ENCODE results near the gene CACNA1C.

The CACNA1C gene

DNA sequence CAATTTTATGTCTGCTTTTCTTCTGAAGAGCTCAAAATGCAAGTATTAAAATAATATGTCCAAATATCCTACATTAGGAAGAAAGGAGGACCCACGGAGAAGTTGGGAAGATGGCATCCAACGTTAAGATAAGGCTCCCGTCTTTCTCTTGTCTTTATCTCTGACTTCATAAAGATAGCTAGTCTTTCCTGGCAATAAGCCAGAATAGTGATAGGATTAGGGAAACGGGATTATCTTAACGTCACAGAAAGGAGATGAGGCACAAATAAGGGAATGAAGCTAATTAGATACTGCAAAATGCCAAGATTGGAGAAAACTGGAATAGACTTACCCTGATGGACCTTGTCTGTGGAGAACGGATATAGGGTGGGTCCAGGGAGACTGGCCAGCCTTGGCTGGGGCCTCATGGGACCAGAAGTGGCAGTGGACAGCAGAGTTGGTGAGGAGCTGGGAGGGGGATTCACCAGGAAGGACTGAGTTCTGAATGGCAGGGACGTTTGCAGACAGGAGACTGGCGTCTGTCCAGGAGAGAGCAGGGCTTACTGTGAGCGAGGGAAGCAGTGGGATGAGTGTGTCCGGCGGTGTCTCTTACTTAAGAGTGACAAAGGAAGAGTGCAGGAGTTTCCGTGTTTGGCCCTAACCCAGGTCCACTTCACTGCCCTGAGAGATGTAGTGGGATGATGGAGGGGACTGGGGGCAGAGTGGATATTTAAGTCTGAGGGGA is 119.9 kb downstream of the CACNA1C start:
- DNase-seq, result no peak

GRCh38 chr12:2173971-2174370 is 121.2 kb downstream of the CACNA1C start:
- DNase-seq, result no peak

GRCh38 chr12:2177003-2177402 is 124.2 kb downstream of the CACNA1C start:
- no peak for DNase-seq

DNA sequence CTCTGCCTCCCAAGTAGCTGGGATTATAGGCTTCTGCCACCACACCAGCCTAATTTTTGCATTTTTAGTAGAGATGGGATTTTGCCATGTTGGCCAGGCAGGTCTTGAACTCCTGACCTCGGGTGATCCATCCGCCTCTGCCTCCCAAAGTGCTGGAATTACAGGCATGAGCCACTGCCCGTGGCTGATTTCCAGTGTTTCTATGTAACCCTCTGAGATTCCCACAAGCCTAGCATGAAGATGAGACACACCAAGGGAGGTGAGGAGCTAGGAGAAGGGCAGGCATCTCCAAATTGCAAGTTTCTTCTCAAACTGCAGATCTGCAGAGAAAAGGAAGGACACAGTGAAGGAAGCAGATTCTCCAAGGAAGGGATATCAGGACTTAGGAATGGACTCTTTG is 125.0 kb downstream of the CACNA1C start:
- no peak for DNase-seq

- DNase-seq, result no peak
Measured at GRCh38 chr12:2179058-2179457, 126.3 kb downstream of the CACNA1C start.

GRCh38 chr12:2179953-2180736 is 127.4 kb downstream of the CACNA1C start:
- DNase-seq, result no peak

GRCh38 chr12:2180737-2181082 is 127.9 kb downstream of the CACNA1C start:
- DNase-seq, result no peak

GRCh38 chr12:2183556-2184541 is 131.1 kb downstream of the CACNA1C start:
- no peak for DNase-seq

GRCh38 chr12:2185751-2186341 is 133.1 kb downstream of the CACNA1C start:
- DNase-seq, result no peak

GRCh38 chr12:2187195-2187945 is 134.6 kb downstream of the CACNA1C start:
- DNase-seq, result no peak

- no peak for DNase-seq
Measured at GRCh38 chr12:2190085-2190484, 137.3 kb downstream of the CACNA1C start.

GRCh38 chr12:2190896-2191533 is 138.2 kb downstream of the CACNA1C start:
- DNase-seq, result no peak

GRCh38 chr12:2191534-2192153 is 138.9 kb downstream of the CACNA1C start:
- DNase-seq, result no peak

DNA sequence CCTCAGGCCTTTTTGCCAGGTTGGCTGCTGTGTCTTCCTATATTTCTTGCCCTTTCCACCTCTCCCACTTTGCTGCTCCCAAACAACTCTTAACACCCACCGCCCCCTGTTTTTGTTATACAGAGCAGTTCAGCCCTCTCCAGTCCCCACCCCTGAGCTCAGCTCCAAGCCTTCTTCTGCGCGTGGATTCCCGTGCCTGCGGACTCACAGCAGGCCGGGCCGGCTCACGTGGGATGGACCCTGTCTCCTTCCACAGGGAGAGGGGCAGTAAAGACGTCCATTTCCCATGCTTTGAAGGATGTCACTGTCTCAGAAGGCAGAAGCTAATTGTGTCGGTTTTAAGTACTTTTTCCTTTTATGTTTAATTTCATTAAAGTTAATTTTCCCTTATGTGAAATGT is 139.4 kb downstream of the CACNA1C start:
- no peak for DNase-seq

DNA sequence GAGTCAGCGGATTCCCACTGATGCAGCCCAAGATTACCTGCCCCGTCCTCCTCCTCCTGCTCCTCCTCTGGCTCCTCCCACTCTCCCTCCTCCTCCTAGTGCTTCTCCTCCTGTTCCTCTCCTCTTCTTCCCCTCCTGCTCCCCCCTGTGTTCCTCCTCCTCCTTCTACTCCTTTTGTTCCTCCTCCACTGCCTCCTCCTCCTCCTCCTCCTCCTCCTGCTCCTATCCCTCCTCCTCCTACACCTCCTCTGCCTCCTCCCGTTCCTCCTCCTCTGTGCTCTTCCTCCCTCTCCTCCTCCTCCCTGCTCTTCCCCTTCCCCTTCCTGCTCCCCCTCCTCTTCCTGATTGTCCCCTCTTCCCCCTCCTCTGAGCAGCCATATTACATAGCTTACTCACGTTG is 141.3 kb downstream of the CACNA1C start:
- DNase-seq, result no peak

- DNase-seq, result no peak
Measured at GRCh38 chr12:2194571-2194970, 141.8 kb downstream of the CACNA1C start.

DNA sequence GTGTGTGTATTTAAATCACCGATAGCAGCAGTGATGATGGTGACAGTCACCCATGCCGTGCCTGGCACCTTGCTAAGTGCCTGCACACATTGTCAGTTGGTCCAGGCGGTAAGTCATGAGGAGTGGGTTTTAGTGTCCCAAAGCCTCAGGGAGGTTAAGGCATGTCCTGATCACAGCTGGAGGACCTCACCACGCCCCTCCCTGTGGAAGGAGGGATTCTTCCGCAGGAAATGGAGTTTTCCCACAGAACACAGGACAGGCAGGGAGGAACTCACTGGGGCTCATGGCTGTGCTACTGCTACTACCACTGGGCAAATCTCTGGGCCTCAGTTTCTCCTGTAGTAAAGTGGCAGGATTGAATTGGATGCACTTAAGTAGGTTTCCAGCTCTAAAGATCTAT is 142.3 kb downstream of the CACNA1C start:
- DNase-seq, result no peak

- DNase-seq, result no peak
Measured at GRCh38 chr12:2198005-2198501, 145.3 kb downstream of the CACNA1C start.

DNA sequence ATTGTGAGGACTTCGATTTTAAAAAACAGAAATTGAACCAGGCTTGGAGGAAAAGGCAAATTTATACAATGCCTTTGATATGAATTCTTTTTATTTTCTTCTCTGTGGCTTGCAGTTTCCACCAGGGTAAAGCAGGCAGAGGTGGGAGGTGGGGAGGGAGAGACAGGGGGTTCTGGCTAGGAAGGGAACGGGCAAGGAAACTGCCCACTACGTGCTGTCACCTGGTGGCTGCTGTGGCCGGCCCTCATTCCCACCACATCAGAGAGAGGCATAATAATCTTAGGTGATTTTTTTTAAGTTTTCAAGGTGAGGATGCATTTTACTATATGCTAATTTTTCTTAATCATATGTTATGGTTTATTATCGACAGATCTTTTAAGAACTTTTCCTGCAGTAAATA is 145.8 kb downstream of the CACNA1C start:
- no peak for DNase-seq

- no peak for DNase-seq
Measured at GRCh38 chr12:2205996-2206395, 153.2 kb downstream of the CACNA1C start.
